ENCODE measurements around the gene SERPING1.
"Not testable (repeated sequence)": the region's sequence is repeated elsewhere in the genome, so short reads cannot be mapped to it uniquely, and the experiment has no call there.

The SERPING1 gene

GRCh38 chr11:57638005-57638781 lies 40.7 kb downstream of the SERPING1 start:
- DNase-seq: peak; percentile 33 to 90 (median 87)

- DNase-seq: peak in 2 of 3 experiments; percentile 42 to 57
These were observed 41.4 kb downstream of the SERPING1 start for GRCh38 chr11:57638811-57639320.

DNA sequence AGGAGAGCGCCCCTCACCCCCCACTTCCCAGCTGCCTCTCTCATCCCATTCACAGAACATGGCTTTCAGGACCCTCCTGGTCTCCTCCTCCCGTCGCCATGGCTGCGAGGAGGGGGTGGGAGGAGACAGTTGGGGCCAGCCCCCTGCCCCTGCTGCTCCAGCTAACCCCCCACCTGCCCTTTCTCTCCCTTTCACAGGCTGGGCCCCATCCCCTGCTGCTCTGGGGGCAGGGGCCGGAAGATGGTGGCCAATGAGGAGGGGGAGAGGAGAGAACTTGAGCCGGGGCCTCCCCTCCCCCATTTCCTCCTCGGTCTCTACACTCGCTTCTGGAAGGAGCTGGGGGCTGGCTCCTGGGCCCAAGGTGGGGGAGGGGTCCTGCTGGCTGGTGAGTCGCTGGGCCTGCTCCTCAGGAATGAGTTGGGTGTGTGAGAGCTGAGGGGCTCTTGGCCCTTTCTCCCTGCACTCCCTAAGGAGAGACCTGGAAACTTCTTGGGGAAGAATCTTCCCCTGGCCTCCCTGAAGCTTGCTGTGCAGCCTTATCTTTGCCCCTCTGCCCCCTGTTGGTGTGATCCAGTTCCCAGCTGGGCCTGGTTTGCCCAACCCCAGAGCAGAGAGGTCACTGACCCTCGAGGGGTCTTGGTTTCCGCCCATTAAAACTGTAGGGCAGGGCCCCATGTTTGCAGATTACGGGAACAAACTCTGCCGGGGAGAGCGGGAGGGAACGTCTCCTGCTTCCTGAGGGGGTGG lies 42.0 kb downstream of the SERPING1 start:
- peak in 2 of 3 experiments; percentile 71 to 83 for DNase-seq

DNA sequence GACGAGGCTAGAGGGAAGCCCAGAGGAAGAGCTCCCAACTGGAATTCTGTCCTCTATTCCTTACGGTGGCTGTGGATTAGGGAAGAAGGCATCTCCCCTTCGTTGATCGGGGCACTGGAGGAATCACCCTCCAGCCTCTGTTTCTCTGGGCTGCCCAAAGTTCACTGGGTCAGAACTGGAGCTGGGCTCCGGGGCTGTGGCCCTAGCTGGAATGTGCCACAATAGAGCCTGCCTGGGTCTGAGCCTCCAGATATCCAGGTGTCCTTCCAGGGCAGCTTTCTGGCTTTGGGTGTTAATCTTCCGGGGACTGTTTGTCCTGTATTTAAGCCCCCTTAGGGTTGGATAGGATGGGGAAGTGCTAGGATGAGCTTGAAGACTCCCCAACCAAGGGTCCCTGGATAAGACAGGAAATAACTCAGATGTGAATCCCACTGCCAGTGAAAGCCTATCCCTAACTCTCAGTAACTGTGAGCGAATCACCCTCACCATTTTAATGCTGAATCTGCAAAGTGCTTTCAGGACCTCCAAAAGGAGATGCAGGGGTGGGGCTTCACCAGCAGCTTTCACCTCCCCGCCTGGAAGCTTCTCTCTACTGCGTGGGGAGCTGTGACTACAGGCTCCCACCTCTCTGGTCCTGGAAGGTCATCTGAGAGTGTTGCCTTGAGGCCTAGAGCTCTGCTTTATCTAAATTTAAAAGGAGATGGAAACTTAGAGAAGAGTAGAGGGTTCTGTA lies 42.7 kb downstream of the SERPING1 start:
- DNase-seq: no peak

DNA sequence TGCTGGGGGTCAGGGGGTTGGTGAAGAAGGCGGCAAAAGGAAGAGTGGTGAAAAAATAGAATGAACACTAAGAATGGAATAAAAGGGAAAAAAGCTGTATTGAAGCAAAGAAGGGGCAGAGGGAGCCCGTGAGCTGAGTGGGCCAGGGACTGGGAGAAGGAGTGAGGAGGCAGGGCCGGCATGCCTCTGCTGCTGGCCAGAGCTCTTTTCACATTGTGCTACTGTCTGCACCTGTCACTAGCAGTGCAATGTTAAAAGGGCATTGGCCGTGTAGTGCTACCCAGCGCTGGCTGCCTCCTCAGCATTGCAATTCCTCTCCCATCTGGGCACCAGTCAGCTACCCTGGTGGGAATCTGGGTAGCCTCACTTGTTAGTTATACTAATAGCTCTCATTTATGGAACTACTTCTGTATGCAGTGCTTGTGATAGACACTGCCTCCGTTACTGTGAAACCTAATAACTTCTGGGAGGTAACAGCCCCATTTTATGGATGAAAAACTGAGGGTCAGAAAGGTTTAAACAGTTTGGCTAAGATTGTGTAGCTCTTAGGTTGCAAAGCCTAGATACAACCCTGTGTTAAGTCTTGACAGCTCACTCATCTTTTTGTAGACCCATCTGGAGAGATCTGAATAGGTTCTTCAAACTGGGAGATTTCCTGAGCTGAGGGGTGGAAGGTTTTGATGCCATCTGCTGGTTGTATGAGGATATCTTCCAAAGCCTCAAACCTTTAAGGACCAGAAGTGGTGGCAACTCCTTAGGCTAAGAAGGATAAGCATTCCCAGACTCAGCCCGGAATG lies 43.7 kb downstream of the SERPING1 start:
- peak; percentile 5 to 65 (median 13) for DNase-seq

DNA sequence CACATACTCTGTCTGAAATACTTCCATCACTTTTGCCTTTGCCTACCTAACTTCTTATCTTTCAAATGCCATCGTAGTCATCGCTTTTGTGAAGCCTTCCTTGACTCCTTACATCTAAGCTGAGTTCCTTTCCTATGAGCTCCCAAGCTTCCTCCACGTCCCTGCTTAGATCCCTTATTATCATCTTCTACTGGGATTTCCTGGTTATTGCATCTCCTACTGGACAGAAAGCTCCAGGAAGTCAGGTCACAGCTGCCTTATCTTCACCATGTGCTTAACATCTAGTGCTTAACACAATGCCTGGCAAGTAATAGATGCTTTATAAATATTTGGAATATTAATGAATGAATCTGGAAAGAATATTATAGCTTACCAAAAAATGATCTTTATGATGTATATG lies 46.3 kb downstream of the SERPING1 start:
- DNase-seq: no peak

- peak; percentile 63 to 83 (median 75) for DNase-seq
These were observed 47.5 kb downstream of the SERPING1 start for GRCh38 chr11:57644748-57645688.

DNA sequence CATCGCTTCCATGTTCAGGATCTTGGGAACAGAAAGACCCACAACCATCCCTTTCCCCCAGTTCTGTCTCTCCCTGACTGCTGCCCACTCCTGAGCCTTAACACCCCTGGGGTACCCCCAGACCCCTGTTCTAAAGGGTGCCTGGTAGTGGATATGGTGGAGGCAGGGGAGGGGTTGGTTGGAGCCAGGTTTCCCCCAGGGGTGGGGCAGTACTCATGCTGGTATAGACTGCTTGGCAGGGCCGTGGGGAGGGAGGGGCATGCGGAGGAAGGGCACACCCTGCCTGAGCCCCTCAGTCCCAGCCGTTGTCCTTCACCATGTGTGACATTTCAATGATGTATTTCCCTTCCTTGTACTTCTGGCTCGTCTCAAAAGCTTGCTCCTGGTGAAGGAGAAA lies 48.2 kb downstream of the SERPING1 start:
- DNase-seq: no peak

DNA sequence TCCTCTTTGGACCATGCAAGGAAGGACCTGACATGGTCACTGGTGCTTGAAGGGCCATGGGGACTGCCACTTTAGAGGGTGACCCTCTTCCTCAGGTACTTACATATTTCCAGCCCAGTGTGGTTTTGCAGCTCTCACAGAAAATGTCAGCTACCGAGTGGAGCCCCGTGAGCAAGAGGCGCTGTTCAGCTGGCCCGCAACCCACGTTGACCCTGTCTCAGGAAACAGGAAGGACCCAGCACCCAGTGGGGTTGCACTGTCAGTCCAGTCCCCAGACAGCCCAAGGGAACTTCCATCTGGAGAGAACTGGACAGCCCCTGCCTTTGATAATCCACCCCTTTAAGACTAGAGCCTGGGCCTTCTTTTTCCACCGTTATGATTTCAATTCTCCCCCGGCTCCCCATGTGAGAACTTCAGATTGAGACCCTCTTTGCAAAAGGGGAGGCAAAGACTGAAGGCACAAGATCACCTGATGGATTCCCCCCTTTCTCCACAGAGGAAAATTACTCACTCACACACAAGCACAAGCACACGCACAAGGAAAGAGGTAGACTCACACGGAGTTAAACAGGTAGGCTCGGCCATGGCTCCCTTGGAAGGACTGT lies 48.8 kb downstream of the SERPING1 start:
- no peak for DNase-seq

DNA sequence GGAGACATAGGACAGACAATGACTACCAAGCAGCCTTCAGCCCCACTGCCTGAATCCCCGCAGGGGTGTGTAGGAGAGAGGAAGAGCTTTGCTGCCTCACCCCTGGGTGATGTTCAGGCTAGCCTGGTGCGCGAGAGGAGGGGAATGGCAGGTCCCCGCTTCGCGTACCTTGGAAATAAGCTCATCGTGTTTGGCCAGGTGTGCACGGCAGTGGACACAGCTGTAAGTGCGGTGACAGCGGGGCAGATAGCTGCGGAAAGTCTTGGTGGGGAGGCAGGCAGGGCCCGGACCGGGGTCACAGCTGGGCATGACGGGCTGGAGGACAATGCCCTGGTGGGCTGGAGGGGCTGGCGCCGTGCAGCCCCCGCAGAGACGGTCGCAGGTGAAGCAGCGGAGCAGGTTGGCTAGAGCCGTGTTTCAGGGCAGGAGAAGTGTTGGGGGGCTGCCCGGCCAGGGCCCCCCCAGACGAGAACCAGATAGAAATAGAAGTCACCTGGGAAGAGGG lies 49.4 kb downstream of the SERPING1 start:
- DNase-seq: peak in 2 of 3 experiments; percentile 50 to 61

GRCh38 chr11:57647372-57647771 lies 49.9 kb downstream of the SERPING1 start:
- peak in 2 of 3 experiments; percentile 50 to 62 for DNase-seq

- DNase-seq: peak in 2 of 3 experiments; percentile 52 to 57
These were observed 50.7 kb downstream of the SERPING1 start for GRCh38 chr11:57647960-57648800.

DNA sequence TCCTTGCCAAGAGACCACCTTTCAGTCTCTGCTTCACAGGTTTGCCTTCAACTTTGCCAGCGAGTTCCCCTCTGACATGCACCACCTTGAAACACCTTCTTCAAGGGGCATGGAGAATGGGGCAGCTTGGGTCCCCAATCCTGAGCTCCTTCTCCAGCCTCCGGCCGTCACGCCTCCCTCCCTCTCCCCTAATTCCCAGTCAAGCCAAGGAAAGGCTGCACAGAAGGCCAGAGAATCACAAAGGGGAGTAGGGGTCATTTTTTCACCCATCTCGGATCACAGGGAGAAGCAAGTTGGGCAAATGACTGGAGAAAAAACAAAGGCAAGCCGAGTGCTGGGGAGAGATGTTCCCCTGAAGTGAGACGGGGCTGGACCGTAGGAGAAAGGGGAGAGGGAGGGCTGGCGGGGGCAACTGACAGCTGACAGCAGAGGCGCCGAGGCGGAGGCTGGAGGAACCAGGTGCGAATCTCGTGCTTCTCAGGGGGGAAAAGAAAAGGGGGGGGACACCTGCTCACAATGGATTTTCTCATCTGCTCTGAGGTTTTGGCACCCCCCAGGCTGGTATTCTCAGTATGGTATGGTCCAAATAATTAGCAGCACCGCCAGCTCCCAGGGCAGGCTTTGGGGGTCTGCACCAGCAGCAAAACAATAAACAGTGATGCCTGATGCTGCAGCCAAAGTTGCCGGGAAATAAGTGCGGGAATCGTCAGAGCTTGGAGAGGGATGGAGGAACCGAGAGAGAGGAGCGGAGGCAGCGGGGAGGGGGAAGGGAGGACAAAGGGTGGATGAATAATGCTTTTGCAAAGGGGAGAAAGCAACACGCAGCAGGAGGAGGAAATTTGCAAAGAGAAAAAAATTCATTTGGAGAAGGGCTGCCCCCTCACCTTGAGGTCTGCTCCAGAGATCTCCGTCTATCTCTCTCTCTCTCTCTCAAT lies 51.6 kb downstream of the SERPING1 start:
- peak in 2 of 3 experiments; percentile 37 to 63 for DNase-seq

- DNase-seq: peak in 2 of 3 experiments; percentile 54 to 71
These were observed 52.6 kb downstream of the SERPING1 start, which contains the start of gene YPEL4 for GRCh38 chr11:57649826-57650738. Gene YPEL4, minus strand, starts transcription at chr11:57649912. Its CDS starts 2,805 bp downstream, at chr11:57647107.

- no peak for DNase-seq
These were observed 53.2 kb downstream of the SERPING1 start for GRCh38 chr11:57650739-57651090.

DNA sequence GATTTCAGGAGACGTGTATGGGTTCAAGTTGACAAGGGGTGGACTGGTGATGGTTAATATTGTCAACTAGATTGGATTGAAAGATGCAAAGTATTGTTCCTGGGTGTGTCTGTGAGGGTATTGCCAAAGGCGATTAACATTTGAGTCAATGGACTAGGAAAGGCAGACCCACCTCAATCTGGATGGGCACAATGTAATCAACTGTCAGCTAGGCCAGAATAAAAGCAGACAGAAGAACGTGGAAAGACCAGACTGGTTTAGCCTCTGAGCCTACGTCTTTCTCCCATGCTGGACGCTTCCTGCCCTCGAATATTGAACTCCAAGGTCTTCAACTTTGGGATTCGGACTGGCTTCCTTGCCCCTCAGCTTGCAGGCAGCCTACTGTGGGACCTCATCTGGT lies 53.9 kb downstream of the SERPING1 start:
- DNase-seq: no peak

- not testable (repeated sequence) for DNase-seq
These were observed 54.7 kb downstream of the SERPING1 start for GRCh38 chr11:57652230-57652629.

Measured in NCI-H1417 (cell line).